A172 (cell line): ENCODE measurements around the gene IGFBP4. TPM values are rescaled to one million over a fixed set of nuclear protein-coding genes. Genes with fewer than 3 reads are reported as not detected.
A peak's percentile ranks its signal among the peaks of the same experiment; 100 is the strongest.

Source experiments
- DNase-seq: peaks from one replicate; pipeline ENCODE4 v3.0.0-alpha.2; 2015; ENCODE audit warnings: low spot score
- total RNA-seq: library from RNA; depleted of rRNA; stranded (reverse); fragments of >200 nt; shearing (Covaris generic); gene quantifications from 2 replicates; pipeline ENCODE4 v1.2.3, GENCODE V29; 2014

The IGFBP4 gene
- total RNA-seq, 1 experiment from 2014 or later = 2.9 TPM

DNA sequence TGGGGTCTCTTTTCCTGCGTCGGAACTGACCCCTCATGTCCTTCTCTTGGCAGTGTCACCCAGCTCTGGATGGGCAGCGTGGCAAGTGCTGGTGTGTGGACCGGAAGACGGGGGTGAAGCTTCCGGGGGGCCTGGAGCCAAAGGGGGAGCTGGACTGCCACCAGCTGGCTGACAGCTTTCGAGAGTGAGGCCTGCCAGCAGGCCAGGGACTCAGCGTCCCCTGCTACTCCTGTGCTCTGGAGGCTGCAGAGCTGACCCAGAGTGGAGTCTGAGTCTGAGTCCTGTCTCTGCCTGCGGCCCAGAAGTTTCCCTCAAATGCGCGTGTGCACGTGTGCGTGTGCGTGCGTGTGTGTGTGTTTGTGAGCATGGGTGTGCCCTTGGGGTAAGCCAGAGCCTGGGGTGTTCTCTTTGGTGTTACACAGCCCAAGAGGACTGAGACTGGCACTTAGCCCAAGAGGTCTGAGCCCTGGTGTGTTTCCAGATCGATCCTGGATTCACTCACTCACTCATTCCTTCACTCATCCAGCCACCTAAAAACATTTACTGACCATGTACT is 13.2 kb downstream of the IGFBP4 start:
- no peak for DNase-seq

DNA sequence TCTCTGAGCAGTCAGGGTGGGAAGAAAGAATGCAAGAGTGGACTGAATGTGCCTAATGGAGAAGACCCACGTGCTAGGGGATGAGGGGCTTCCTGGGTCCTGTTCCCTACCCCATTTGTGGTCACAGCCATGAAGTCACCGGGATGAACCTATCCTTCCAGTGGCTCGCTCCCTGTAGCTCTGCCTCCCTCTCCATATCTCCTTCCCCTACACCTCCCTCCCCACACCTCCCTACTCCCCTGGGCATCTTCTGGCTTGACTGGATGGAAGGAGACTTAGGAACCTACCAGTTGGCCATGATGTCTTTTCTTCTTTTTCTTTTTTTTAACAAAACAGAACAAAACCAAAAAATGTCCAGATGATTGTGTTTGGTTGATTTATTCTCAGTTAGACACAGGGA is 14.1 kb downstream of the IGFBP4 start:
- no peak for DNase-seq

GRCh38 chr17:40457964-40458791 is 14.9 kb downstream of the IGFBP4 start:
- DNase-seq = peak; percentile 84

GRCh38 chr17:40458851-40459482 is 15.7 kb downstream of the IGFBP4 start:
- no peak for DNase-seq

GRCh38 chr17:40459636-40460603 is 16.7 kb downstream of the IGFBP4 start:
- DNase-seq = no peak

DNA sequence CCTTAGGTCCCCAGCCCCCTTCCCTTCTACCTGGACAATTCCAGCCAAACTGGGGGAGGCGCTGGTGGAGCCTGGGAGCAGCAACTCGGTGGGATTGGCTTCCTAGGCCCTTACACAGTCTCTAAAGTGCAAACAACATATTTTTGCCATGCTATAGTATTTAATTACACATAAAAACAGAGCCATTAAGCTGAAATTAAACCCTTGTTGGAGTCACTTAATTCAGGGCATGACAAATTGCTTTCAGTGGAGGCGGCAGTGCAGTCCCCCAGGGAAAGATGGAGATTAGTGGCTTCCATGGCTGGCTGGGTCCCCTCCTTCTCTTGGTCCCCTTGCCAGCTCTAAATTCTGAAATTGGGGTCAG is 17.3 kb downstream of the IGFBP4 start:
- no peak for DNase-seq

GRCh38 chr17:40460968-40461731 is 17.9 kb downstream of the IGFBP4 start:
- no peak for DNase-seq

- DNase-seq = no peak
These were observed 18.6 kb downstream of the IGFBP4 start for GRCh38 chr17:40461732-40462342.

- no peak for DNase-seq
These were observed 19.3 kb downstream of the IGFBP4 start for GRCh38 chr17:40462343-40463121.

GRCh38 chr17:40463122-40463550 is 19.9 kb downstream of the IGFBP4 start:
- DNase-seq = no peak

DNA sequence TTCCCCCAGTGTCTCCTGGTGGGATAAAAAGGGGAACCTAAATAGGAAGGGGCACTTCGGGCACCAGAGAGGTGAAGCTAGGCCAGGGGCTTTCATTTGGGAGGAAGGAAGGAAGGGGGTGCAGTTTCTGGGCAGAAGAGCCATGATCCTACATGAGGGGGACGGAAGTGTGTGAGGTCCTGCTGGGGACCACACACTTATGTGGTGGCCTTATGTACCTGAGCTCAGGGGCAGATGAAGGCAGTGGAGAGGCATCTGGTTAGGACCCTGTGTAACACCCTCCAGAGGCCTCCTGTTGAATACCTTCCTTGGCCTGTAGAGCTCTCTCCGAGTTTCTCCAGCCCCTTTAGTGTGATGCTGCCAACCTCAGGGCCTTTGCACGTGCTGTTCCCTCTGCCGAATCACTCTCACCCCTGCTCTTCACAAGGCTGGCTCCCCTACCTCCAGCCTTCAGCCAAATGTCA is 21.2 kb downstream of the IGFBP4 start:
- no peak for DNase-seq

DNA sequence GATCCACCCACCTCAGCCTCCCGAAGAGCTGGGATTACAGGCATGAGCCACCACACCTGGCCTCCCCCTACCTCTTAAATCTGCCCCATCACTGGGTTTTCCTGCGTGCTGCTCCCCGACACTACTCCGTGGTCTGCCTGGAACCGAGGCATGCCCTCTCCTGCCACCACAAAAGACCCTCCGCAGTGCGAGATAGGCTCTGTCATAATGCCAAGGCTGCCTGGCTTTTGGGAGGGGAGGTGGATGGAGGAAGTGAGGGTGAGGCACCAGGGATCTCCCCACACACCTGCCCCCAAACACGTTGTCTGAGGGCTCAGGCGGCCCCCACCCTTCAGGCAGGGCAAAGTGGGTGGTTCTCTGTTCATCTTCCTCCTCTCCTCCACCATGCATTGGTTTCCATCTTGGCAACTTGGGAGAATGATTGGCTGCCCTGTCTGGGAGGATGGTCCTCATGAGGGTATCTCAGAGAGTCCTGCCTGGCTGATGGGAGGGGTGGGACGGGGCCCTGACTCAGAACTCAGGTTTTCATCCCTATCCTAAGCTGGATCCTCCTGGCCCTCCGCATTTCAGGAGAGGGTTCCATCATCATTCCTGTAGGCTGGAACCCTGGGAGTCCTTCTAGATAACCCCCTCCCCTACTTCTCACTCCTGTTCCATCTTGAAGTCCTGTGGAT is 23.2 kb downstream of the IGFBP4 start:
- DNase-seq = no peak

DNA sequence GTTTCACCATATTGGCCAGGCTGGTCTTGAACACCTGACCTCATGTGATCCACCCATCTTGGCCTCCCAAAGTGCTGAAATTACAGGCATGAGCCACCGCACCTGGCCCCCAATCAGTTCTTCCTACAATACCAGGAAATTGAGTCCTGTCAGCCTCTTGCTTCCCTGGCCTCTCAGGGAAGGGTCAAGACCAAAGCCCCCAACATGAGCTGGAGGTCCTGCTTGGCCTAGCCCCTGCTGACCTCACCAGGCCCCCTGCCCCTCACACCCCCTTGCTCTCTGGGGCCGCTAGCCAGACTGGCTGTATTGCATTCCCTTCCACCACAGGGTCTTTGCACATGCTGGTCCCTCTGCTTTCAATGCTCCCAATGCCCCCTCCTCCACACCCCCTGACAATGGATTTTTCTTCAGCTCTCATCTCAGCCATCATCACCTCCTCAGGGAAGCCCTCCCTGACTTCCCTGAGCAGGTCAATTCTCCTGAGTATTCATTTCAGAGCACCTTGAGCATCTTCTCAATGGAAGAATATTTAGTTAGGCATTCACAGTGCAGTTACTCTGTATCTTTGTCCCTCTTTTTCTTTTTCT is 24.1 kb downstream of the IGFBP4 start:
- no peak for DNase-seq

GRCh38 chr17:40468560-40468959 is 25.3 kb downstream of the IGFBP4 start:
- DNase-seq = no peak

- no peak for DNase-seq
These were observed 26.8 kb downstream of the IGFBP4 start for GRCh38 chr17:40469805-40470675.

- DNase-seq = no peak
These were observed 27.9 kb downstream of the IGFBP4 start for GRCh38 chr17:40470932-40471828.
